Cerebellar cortex (tissue), 1 donor: ENCODE data around the gene HCN2.

Source experiments
- DNase-seq: peaks from one replicate; pipeline ENCODE4 v3.0.0-alpha.2; 2015; ENCODE audit warnings: low spot score

The HCN2 gene

GRCh38 chr19:658059-658839, 68.6 kb downstream of the HCN2 start:
- DNase-seq = no peak

- peak; percentile 61 for DNase-seq
These were observed 69.5 kb downstream of the HCN2 start for GRCh38 chr19:658916-659839.

- DNase-seq = no peak
These were observed 71.2 kb downstream of the HCN2 start for GRCh38 chr19:660793-661426.

GRCh38 chr19:661427-662196, 71.9 kb downstream of the HCN2 start:
- DNase-seq = no peak

- DNase-seq = no peak
These were observed 72.7 kb downstream of the HCN2 start for GRCh38 chr19:662207-662961.

- DNase-seq = peak; percentile 85
These were observed 73.4 kb downstream of the HCN2 start, which contains the start of gene RNF126 for GRCh38 chr19:662962-663681. Gene RNF126, minus strand, starts transcription at chr19:663214. Its CDS starts 93 bp downstream, at chr19:663121.

GRCh38 chr19:663682-664117, 74.0 kb downstream of the HCN2 start:
- no peak for DNase-seq

GRCh38 chr19:664913-665443, 75.3 kb downstream of the HCN2 start:
- peak; percentile 81 for DNase-seq
